Muscle layer of duodenum (tissue), 2 donors: ENCODE data around the gene FAXC.

Experiments
- H3K27ac ChIP-seq: one replicate; pipeline ENCODE4 v1.7.0; 2013; ENCODE audit warnings: mild to moderate bottlenecking, low read length
- H3K27me3 ChIP-seq: one replicate; pipeline ENCODE4 v1.7.0; 2013; ENCODE audit warnings: low read depth, mild to moderate bottlenecking, control low read depth, low read length
- H3K36me3 ChIP-seq, 2 donors: one replicate each; pipeline ENCODE4 v1.7.0; 2013; ENCODE audit warnings: low read length in 2 of 2, control low read depth in 1 of 2, mild to moderate bottlenecking in 1 of 2; ENCODE audit not compliant: insufficient read depth in 2 of 2, control insufficient read depth in 1 of 2
- H3K4me1 ChIP-seq, 2 donors: one replicate each; pipeline ENCODE4 v1.7.0; 2013; ENCODE audit warnings: low read length in 2 of 2, mild to moderate bottlenecking in 2 of 2, control low read depth in 1 of 2, moderate library complexity in 1 of 2; ENCODE audit not compliant: insufficient read depth in 2 of 2, control insufficient read depth in 1 of 2
- H3K4me3 ChIP-seq, 2 donors: one replicate each; pipeline ENCODE4 v1.7.0; 2013; ENCODE audit warnings: low read length in 2 of 2, low read depth in 1 of 2, mild to moderate bottlenecking in 1 of 2
- H3K9me3 ChIP-seq, 2 donors: one replicate each; pipeline ENCODE4 v1.7.0; 2013; ENCODE audit warnings: low read length in 2 of 2, control low read depth in 1 of 2, mild to moderate bottlenecking in 1 of 2; ENCODE audit not compliant: control insufficient read depth in 1 of 2
- donor health status: healthy.

FAXC gene

DNA sequence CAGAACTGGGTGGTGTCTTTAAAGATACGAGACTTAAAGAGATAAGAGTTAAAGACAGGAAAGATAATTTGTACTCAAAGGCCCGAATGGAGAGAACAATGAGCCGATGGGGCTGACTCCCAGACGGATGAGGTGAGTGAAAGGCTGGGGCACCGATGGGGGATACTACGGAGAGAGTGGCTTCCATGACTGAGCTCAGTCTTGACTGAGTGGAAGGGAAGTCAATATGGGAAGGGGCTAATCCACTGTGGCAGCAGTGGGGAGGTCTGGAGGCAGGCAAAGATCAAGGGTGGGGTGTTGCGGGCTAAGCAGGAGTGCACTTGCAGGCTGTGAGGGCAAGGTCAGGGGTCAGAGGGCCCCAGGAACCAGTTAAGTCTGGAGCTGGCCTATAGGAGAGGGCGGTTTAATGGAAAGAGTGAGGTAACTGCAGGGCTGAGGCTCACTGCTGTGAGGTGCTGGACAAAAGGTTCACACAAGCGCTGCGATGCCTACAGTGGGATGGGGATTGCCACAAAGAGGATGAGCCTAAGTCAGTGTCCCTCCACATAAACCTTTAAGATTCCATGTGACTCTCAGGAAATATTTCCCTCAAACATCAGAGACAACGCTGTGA is 42.1 kb downstream of the FAXC start:
- Histone ChIP-seq H3K9me3 (no peaks in the 10 kb centered on the region), H3K4me1 (no peaks in the 10 kb centered on the region), H3K27me3 (no peaks in the 10 kb centered on the region), H3K4me3 (no peak overlapping the region), H3K36me3 (peaks cover 0 to 13% of the 10 kb centered on the region in 2 donors), H3K27ac (no peak overlapping the region)

- Histone ChIP-seq H3K4me1 (no peaks in the 10 kb centered on the region), H3K36me3 (peaks cover 0 to 13% of the 10 kb centered on the region in 2 donors), H3K9me3 (no peaks in the 10 kb centered on the region), H3K4me3 (no peak overlapping the region), H3K27me3 (no peaks in the 10 kb centered on the region), H3K27ac (no peak overlapping the region)
Measured at GRCh38 chr6:99306341-99306740, 43.1 kb downstream of the FAXC start.

- Histone ChIP-seq H3K4me3 (no peak overlapping the region), H3K9me3 (no peaks in the 10 kb centered on the region), H3K27me3 (no peaks in the 10 kb centered on the region), H3K27ac (no peak overlapping the region), H3K4me1 (peaks cover 0 to 8% of the 10 kb centered on the region in 2 donors), H3K36me3 (peaks cover 0 to 8% of the 10 kb centered on the region in 2 donors)
Measured at GRCh38 chr6:99305021-99305554, 44.4 kb downstream of the FAXC start.

GRCh38 chr6:99297415-99297814 is 52.1 kb downstream of the FAXC start:
- H3K36me3 ChIP-seq = peaks cover 0 to 9% of the 10 kb centered on the region in 2 donors
- no peak overlapping the region for H3K27ac ChIP-seq
- peaks cover 0 to 8% of the 10 kb centered on the region in 2 donors for H3K4me1 ChIP-seq
- H3K27me3 ChIP-seq = no peaks in the 10 kb centered on the region
- H3K9me3 ChIP-seq = no peaks in the 10 kb centered on the region
- no peak overlapping the region for H3K4me3 ChIP-seq

DNA sequence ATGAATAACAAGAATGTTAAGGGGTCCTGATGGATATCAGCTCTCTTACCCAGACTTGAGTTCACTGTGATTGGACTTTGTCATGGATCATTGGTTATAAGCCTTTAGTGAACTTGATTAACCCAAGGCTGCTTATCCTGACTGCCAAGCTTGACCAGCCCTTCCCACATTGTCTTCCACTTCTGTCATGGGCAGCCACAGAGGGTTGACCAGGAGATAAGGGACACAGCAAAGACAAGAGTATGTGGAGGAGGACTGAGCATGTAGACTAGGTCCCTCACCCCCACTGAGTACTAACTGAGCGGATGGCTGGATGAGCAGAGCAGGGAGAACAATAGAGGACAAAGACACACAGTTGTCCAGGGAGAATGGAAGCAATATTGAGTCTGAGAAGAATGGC is 52.5 kb downstream of the FAXC start:
- no peaks in the 10 kb centered on the region for H3K9me3 ChIP-seq
- H3K4me3 ChIP-seq = no peak overlapping the region
- peaks cover 0 to 9% of the 10 kb centered on the region in 2 donors for H3K36me3 ChIP-seq
- H3K27ac ChIP-seq = no peak overlapping the region
- no peaks in the 10 kb centered on the region for H3K27me3 ChIP-seq
- H3K4me1 ChIP-seq = peaks cover 0 to 8% of the 10 kb centered on the region in 2 donors

DNA sequence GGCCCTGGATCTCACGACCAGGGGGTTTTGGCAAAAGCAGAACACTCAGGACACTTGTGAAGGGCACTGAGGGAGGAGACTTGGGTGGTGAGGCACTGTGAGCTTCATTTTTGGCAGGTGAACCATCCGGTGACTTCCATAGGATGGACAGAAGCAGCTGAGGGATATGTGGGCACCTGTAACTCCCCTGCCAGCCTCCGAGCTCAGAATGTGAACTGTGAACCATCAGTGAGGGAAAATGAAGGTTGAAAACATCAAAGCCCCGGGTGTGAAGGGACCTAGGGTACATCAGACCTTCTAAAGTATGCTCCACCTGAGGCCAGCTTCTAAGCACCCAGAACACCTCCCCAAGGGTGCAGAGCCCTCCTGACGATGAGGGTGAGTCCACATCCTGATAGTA is 53.2 kb downstream of the FAXC start:
- no peaks in the 10 kb centered on the region for H3K27me3 ChIP-seq
- no peak overlapping the region for H3K4me3 ChIP-seq
- no peak overlapping the region for H3K27ac ChIP-seq
- H3K4me1 ChIP-seq = peaks cover 0 to 8% of the 10 kb centered on the region in 2 donors
- no peaks in the 10 kb centered on the region for H3K9me3 ChIP-seq
- peaks cover 0 to 9% of the 10 kb centered on the region in 2 donors for H3K36me3 ChIP-seq

DNA sequence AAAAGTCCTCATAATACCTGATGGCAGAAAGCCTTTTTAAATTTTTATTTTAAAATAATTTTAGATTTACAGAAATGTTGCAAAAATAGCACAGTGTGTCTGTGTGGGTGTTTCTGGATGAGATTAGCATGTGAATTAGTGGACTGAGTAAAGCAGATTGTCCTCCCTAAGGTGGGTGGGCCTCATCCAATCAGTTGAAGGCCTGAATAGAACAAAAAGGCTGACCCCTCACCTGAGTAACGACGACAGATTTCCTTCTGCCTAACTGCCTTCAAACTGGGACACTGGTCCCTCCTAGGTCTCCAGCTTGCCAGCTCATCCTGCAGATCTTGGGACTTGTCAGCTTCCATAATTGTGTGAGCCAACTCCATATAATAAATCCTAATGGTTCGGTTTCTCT is 54.2 kb downstream of the FAXC start:
- Histone ChIP-seq H3K4me1 (no peaks in the 10 kb centered on the region), H3K9me3 (no peaks in the 10 kb centered on the region), H3K27ac (no peak overlapping the region), H3K27me3 (no peaks in the 10 kb centered on the region), H3K36me3 (peaks cover 0 to 9% of the 10 kb centered on the region in 2 donors), H3K4me3 (no peak overlapping the region)

GRCh38 chr6:99294786-99295185 is 54.7 kb downstream of the FAXC start:
- H3K36me3 ChIP-seq = peaks cover 0 to 9% of the 10 kb centered on the region in 2 donors

GRCh38 chr6:99289701-99290100 is 59.8 kb downstream of the FAXC start:
- Histone ChIP-seq H3K36me3 (peaks cover 0 to 2% of the 10 kb centered on the region in 2 donors), H3K27me3 (no peaks in the 10 kb centered on the region), H3K4me1 (peaks cover 0 to 2% of the 10 kb centered on the region in 2 donors), H3K27ac (no peak overlapping the region), H3K9me3 (no peaks in the 10 kb centered on the region), H3K4me3 (no peak overlapping the region)

More at GRCh38 chr6:99294786-99295185, 54.7 kb downstream of the FAXC start:
- no peak overlapping the region for H3K27ac ChIP-seq
- no peaks in the 10 kb centered on the region for H3K27me3 ChIP-seq
- H3K4me1 ChIP-seq = no peaks in the 10 kb centered on the region
- H3K9me3 ChIP-seq = no peaks in the 10 kb centered on the region
- no peak overlapping the region for H3K4me3 ChIP-seq

DNA sequence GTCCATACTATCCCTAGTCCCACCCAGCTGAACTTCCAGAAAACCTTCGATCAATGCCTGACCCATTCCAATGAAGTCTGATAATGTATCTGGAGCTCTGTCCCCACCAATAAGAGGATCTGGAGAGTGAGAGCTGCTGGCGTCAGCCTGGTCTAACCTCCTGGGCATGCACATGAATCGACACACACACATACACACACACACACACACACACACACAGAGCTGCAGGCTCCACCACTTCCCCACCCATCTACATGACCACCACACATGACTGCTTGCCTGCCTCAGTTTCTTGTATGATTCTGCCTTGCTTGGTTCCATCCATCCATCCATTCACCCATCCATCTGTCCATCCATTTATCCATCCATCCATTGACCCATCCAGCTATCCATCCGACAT is 60.8 kb downstream of the FAXC start:
- H3K27me3 ChIP-seq = no peaks in the 10 kb centered on the region
- H3K27ac ChIP-seq = no peak overlapping the region
- no peak overlapping the region for H3K4me3 ChIP-seq
- H3K36me3 ChIP-seq = peaks cover 0 to 2% of the 10 kb centered on the region in 2 donors
- no peaks in the 10 kb centered on the region for H3K9me3 ChIP-seq
- H3K4me1 ChIP-seq = peaks cover 0 to 2% of the 10 kb centered on the region in 2 donors

GRCh38 chr6:99287523-99287922 is 62.0 kb downstream of the FAXC start:
- Histone ChIP-seq H3K36me3 (peaks cover 0 to 2% of the 10 kb centered on the region in 2 donors), H3K4me3 (no peak overlapping the region), H3K4me1 (peaks cover 0 to 2% of the 10 kb centered on the region in 2 donors), H3K27me3 (no peaks in the 10 kb centered on the region), H3K27ac (no peak overlapping the region), H3K9me3 (no peaks in the 10 kb centered on the region)

DNA sequence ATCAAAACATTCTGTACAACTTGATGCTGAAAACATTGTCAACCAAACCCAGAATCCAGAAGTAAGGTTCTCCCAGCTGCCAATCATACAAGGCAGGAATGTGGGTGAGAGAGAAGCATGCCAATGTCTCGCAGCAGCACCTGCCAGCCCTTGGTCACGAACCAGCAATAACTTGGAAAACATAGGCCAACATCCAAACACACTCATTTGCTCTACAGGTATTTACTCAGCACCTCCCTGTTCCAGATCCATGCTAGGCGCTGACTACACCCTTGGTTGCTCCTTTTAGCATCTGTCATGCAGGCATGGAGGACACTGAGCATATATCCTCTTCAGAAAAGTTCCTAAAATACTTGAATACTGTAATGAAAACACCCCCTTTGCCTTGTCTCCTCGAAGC is 63.6 kb downstream of the FAXC start:
- no peaks in the 10 kb centered on the region for H3K27me3 ChIP-seq
- no peak overlapping the region for H3K4me3 ChIP-seq
- no peak overlapping the region for H3K27ac ChIP-seq
- no peaks in the 10 kb centered on the region for H3K9me3 ChIP-seq
- peaks cover 0 to 2% of the 10 kb centered on the region in 2 donors for H3K4me1 ChIP-seq
- peaks cover 0 to 2% of the 10 kb centered on the region in 2 donors for H3K36me3 ChIP-seq
